K562 (cell line): Measurements from ENCODE around the gene PRR35.

ENCODE experiments used
- CHD4 ChIP-seq: fragments of 200-600 bp; sonication (generic); IDR thresholded peaks from 3 replicates; pipeline ENCODE4 v1.6.1; 2012; ENCODE audit warnings: low read depth, mild to moderate bottlenecking, mixed read lengths, low read length, inconsistent platforms; ENCODE audit not compliant: insufficient read depth, insufficient replicate concordance, poor library complexity, severe bottlenecking
- EZH2 ChIP-seq: IDR thresholded peaks from 2 replicates; pipeline ENCODE4 v1.6.1; 2012; ENCODE audit warnings: low read depth, mild to moderate bottlenecking, inconsistent platforms, low read length, borderline replicate concordance
- HNRNPH1 ChIP-seq: fragments of 200-400 bp; formaldehyde crosslinking; optimal IDR thresholded peaks from 2 replicates; pipeline ENCODE3; 2017; ENCODE audit warnings: low read depth, mild to moderate bottlenecking, low read length, moderate library complexity
- KDM1A ChIP-seq, 2 experiments: fragments of 450-650 bp; IDR thresholded peaks; 2 replicates each; pipeline ENCODE4 v1.6.1; 2016; ENCODE audit warnings: mild to moderate bottlenecking in 2 of 2
- POLR2AphosphoS5 ChIP-seq: IDR thresholded peaks from 2 replicates; pipeline ENCODE4 v1.6.1; 2011; ENCODE audit warnings: mild to moderate bottlenecking, low read depth, low read length, moderate library complexity; ENCODE audit not compliant: control insufficient read depth, insufficient read depth
- RFX7 ChIP-seq: fragments of 250-450 bp; sonication (Bioruptor Pico); IDR thresholded peaks from 2 replicates; pipeline ENCODE4 v1.5.1; 2021; ENCODE audit warnings: mild to moderate bottlenecking
- SIN3A ChIP-seq, 2 experiments: fragments of 150-350 bp in 1 of 2; IDR thresholded peaks; 2 replicates each; pipeline ENCODE4 v1.6.1; 2011 to 2016; ENCODE audit warnings: borderline replicate concordance in 2 of 2, low read depth in 2 of 2, low read length in 2 of 2, mild to moderate bottlenecking in 2 of 2, moderate library complexity in 2 of 2; ENCODE audit not compliant: control insufficient read depth in 1 of 2
- ZNF695 ChIP-seq: fragments of 450-650 bp; formaldehyde crosslinking; IDR thresholded peaks from 2 replicates; pipeline ENCODE4 v1.4.0; 2020; ENCODE audit warnings: mild to moderate bottlenecking, moderate library complexity

DNA sequence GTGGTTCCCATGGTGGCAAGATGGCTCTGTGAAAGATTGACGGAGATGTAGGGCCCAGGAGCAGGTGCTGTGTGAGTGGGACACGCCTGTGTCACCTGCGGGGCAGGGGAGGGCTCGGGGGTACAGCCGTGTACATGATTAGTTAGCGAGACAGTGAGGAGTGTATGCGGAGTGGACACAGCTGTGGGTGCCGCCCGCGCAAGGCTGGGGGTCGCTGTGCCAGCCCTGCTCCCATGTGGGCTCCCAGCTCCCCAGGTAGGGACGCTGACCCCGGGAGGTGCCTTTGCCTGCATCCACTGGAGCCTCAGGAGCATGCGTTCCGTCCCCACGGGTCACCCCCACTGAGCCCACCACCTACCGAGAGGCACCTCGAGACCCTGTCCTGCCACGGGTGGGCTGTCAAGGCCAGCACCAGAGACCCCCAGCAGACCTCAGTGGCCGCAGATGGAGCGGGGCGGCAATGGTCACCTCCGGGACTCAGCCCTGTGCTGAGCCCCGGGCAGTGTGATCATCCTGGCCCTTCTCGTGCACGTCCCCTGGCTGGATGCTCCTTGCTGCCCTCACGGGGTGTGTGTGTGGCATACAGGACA lies 25.2 kb upstream of the PRR35 start:
- TF ChIP-seq POLR2AphosphoS5 (no peak), ZNF695 (no peak), SIN3A (IDR thresholded peaks at IDR 0.05; ENCODE audit: borderline replicate concordance in 2 of 2, control insufficient read depth in 1 of 2, low read depth in 2 of 2, low read length in 2 of 2) (no peak), CHD4 (no peak), RFX7 (CRISPR knock-in tag) (no peak), HNRNPH1 (no peak), EZH2 (no peak), KDM1A (IDR thresholded peaks at IDR 0.05) (no peak)
